BJ (cell line): ENCODE results near the gene COG2. TPM values are rescaled to one million over a fixed set of nuclear protein-coding genes. Genes with fewer than 3 reads are reported as not detected.
"Not testable (repeated sequence)": the region's sequence is repeated elsewhere in the genome, so short reads cannot be mapped to it uniquely, and the experiment has no call there.

Source experiments
- CTCF ChIA-PET: fragments of 350-600 bp; formaldehyde crosslinking; extraction: SDS; loops from one replicate; lab custom pipeline; 2021; ENCODE audit warnings: antibody characterized with exemption, inconsistent platforms; lab: Yijun Ruan, JAX
- POLR2A ChIA-PET: fragments of 300-600 bp; sonication (Branson Sonifier 250); formaldehyde crosslinking; extraction: SDS; loops from one replicate; lab custom pipeline; 2021; ENCODE audit warnings: antibody characterized with exemption; lab: Charles Lee
- DNase-seq: peaks from one replicate; pipeline ENCODE4 v3.0.0-alpha.2; 2011; ENCODE audit warnings: low read depth
- H3K27me3 ChIP-seq: 2 replicates; pipeline ENCODE4 v1.6.0; 2011; ENCODE audit warnings: low read length; ENCODE audit not compliant: control insufficient read depth, insufficient read depth
- H3K36me3 ChIP-seq: 2 replicates; pipeline ENCODE4 v1.5.1; 2011; ENCODE audit warnings: low read length; ENCODE audit not compliant: control insufficient read depth, insufficient read depth
- H3K4me3 ChIP-seq: 2 replicates; pipeline ENCODE4 v1.5.1; 2011; ENCODE audit warnings: low read depth, mild to moderate bottlenecking, control low read depth, low read length
- CTCF ChIP-seq: IDR thresholded peaks from 2 replicates; pipeline ENCODE4 v1.5.1; 2011; ENCODE audit warnings: low read depth, mild to moderate bottlenecking, control low read depth, inconsistent platforms, low read length, moderate library complexity; ENCODE audit not compliant: insufficient read depth
- polyA plus RNA-seq: library from polyadenylated mRNA; depleted of rRNA; stranded (reverse); fragments of >200 nt; gene quantifications from 2 replicates; pipeline ENCODE4 v1.2.3, GENCODE V29; 2011

Gene COG2
- polyA plus RNA-seq, 1 experiment, result 12.0 TPM

GRCh38 chr1:230717251-230717650, 75.0 kb downstream of the COG2 start:
- H3K36me3 ChIP-seq, result no peaks in the 10 kb centered on the region
- no peaks in the 10 kb centered on the region for H3K27me3 ChIP-seq
- TF ChIP-seq CTCF, result no peak
- no peak overlapping the region for H3K4me3 ChIP-seq
- CTCF ChIA-PET, result interaction anchor here (1.0 to 2.6 kb wide), 2 partner anchors 14 to 81 kb away, joined by 3 to 7 read pairs; no protein-coding TSS in a partner anchor
- DNase-seq, result no peak
- POLR2A ChIA-PET, result no interaction called here

- H3K27me3 ChIP-seq, H3K4me3 ChIP-seq, POLR2A ChIA-PET, DNase-seq, H3K36me3 ChIP-seq: not testable (repeated sequence)
- CTCF ChIA-PET, result interaction anchor here (1.1 to 1.3 kb wide), 2 partner anchors 11 to 51 kb away, joined by 3 read pairs; no protein-coding TSS in a partner anchor
These were observed 79.7 kb downstream of the COG2 start for GRCh38 chr1:230721849-230722522.

GRCh38 chr1:230725256-230726012, 83.2 kb downstream of the COG2 start:
- Histone ChIP-seq H3K4me3 (no peak overlapping the region), H3K27me3 (0 out of 2 replicates have a peak, but pooled peaks cover 3% of the 10 kb centered on the region), H3K36me3 (no peaks in the 10 kb centered on the region)
- TF ChIP-seq CTCF, result no peak
- no peak for DNase-seq
- ChIA-PET POLR2A (no interaction called here), CTCF (no interaction called here)

- DNase-seq, result no peak
- Histone ChIP-seq H3K4me3 (no peak overlapping the region), H3K36me3 (no peaks in the 10 kb centered on the region), H3K27me3 (0 out of 2 replicates have a peak, but pooled peaks cover 3% of the 10 kb centered on the region)
- no peak for TF ChIP-seq CTCF
- CTCF ChIA-PET, result no interaction called here
- POLR2A ChIA-PET, result no interaction called here
These were observed 86.6 kb downstream of the COG2 start for GRCh38 chr1:230728710-230729392.

- DNase-seq, result no peak
- no peak for TF ChIP-seq CTCF
- ChIA-PET CTCF (interaction anchor here (1.1 to 2.1 kb wide), 3 partner anchors 11 to 14 kb away, joined by 3 to 7 read pairs (median 6); no protein-coding TSS in a partner anchor), POLR2A (no interaction called here)
- H3K4me3 ChIP-seq, result no peak overlapping the region
- H3K27me3 ChIP-seq, result 0 out of 2 replicates have a peak, but pooled peaks cover 3% of the 10 kb centered on the region
- H3K36me3 ChIP-seq, result no peaks in the 10 kb centered on the region
These were observed 88.7 kb downstream of the COG2 start for GRCh38 chr1:230730977-230731376.
